Measurements from ENCODE around the gene CGNL1.

Gene CGNL1

GRCh38 chr15:57510647-57511046, 134.3 kb downstream of the CGNL1 start:
- CTCF ChIA-PET, result interaction anchor here (1.1 to 2.1 kb wide), 2 partner anchors 10 to 17 kb away, joined by 4 to 6 read pairs; no protein-coding TSS in a partner anchor
- DNase-seq (ENCODE audit: extremely low spot score), result no peak
- POLR2A ChIA-PET, result no interaction called here
- TF ChIP-seq, protein P1, sequence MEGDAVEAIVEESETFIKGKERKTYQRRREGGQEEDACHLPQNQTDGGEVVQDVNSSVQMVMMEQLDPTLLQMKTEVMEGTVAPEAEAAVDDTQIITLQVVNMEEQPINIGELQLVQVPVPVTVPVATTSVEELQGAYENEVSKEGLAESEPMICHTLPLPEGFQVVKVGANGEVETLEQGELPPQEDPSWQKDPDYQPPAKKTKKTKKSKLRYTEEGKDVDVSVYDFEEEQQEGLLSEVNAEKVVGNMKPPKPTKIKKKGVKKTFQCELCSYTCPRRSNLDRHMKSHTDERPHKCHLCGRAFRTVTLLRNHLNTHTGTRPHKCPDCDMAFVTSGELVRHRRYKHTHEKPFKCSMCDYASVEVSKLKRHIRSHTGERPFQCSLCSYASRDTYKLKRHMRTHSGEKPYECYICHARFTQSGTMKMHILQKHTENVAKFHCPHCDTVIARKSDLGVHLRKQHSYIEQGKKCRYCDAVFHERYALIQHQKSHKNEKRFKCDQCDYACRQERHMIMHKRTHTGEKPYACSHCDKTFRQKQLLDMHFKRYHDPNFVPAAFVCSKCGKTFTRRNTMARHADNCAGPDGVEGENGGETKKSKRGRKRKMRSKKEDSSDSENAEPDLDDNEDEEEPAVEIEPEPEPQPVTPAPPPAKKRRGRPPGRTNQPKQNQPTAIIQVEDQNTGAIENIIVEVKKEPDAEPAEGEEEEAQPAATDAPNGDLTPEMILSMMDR (IDR thresholded peaks at IDR 0.05; ENCODE audit: control extremely low read depth, extremely low read depth, low read depth, missing control alignments), result no peak

DNA sequence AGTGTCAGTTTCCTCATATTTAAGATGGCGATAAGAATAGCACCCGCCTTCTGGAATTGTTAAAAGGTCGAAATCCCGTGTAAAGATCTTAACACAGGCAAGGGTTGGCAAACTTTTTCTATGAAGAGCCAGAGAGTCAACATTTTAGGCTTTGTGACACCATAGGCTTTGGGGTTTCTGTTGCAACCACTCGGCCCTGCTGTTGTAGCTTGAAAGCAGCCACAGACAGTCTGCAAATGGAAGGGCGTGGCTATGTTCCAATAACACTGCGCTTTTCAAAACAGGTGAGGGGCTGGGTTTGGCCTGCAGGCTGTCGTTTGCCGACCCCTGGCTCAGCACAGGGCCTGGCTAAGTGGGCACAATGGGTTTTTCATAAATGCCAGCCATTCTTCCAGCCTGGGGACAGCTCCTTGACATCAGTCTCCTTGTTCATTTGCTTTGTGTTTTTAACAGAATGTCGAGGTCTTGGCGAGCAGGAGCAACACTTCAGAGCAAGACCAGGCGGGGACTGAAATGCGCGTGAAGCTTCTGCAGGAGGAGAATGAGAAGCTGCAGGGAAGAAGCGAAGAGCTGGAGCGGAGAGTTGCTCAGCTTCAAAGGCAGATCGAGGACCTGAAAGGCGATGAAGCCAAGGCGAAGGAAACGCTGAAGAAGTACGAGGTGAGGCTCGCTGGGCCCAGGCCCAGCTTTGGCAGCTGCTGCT, 140.2 kb downstream of the CGNL1 start:
- TF ChIP-seq, protein P1 (IDR thresholded peaks at IDR 0.05; ENCODE audit: control extremely low read depth, extremely low read depth, low read depth, missing control alignments), result no peak
- POLR2A ChIA-PET, result no interaction called here
- CTCF ChIA-PET, result interaction anchor here (1.9 kb wide), 1 partner anchor 12 kb away, joined by 15 read pairs; no protein-coding TSS in a partner anchor
- no peak for DNase-seq (ENCODE audit: extremely low spot score)

DNA sequence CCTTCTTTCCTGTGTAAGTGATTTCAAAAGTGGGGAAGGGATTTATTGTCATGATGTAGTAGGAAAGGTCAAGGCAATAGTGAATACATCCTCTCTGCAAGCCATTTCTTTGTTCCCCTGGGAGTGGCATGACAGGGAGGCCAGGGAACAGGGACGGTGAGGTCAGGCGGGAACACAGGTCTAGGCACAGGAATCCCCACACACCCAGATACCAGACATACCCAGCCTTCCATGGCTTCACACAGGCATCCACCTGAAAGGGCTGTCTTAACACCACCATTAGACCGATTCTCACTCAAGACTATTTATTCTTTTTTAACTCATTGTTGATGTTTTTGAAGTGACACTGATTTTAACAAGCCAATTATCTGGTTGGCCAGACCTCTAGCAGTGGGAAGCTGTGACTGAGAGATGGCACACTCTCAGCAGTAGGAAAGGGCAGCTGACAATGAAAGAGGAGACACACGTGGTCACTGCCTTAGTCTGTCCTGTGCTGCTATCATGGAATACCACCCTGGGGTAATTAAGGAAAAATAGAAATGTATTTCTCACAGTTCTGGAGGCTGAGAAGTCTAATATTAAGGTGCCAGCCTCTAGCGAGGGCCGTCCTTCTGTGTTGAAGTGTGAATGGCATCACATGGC, 140.8 kb downstream of the CGNL1 start:
- TF ChIP-seq, protein P1 (IDR thresholded peaks at IDR 0.05; ENCODE audit: control extremely low read depth, extremely low read depth, low read depth, missing control alignments), result no peak
- POLR2A ChIA-PET, result no interaction called here
- CTCF ChIA-PET, result interaction anchor here (1.9 kb wide), 1 partner anchor 11 kb away, joined by 15 read pairs; no protein-coding TSS in a partner anchor
- DNase-seq (ENCODE audit: extremely low spot score), result no peak

DNA sequence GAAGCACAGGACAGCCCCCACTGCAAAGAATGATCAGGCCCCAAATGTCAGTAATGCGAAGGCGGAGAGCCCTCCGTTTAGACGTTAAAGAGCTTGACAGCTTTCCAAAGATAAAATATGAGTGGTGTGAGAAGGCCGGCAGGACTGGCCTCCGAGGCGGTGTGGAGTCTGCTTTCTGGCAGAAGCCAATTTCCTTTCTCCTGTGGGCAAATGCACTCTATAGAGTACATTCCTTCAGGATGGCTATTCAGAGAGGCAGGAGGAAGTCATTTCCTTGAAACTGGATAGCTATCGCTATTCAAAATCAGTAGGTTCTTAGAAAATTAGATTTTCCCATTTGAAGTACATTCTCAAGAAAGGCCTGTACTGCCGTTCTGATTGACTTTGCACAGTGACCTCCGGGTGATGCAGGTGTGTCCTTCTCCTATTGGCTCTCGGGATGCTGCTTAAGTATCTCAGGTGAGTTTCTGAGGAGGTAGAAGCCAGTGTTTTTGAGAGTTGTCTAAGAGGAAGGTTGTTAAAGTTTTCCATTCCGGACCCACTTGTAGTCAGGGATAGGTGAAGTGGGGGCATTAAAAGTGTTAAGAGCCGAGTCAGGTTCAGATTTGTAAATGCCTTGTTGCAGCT, 142.6 kb downstream of the CGNL1 start:
- POLR2A ChIA-PET, result no interaction called here
- TF ChIP-seq, protein P1 (IDR thresholded peaks at IDR 0.05; ENCODE audit: control extremely low read depth, extremely low read depth, low read depth, missing control alignments), result no peak
- DNase-seq (ENCODE audit: extremely low spot score), result no peak
- CTCF ChIA-PET, result interaction anchor here (1.2 to 3.9 kb wide), 6 partner anchors 8 to 41 kb away, joined by 3 to 16 read pairs (median 6); no protein-coding TSS in a partner anchor

- TF ChIP-seq, protein P1 (IDR thresholded peaks at IDR 0.05; ENCODE audit: control extremely low read depth, extremely low read depth, low read depth, missing control alignments), result no peak
- CTCF ChIA-PET, result interaction anchor here (1.2 to 3.9 kb wide), 5 partner anchors 10 to 179 kb away, joined by 3 to 19 read pairs (median 6); no protein-coding TSS in a partner anchor
- POLR2A ChIA-PET, result no interaction called here
- DNase-seq (ENCODE audit: extremely low spot score), result no peak
Observed at GRCh38 chr15:57519806-57520205, 143.5 kb downstream of the CGNL1 start.

- TF ChIP-seq, protein P1 (IDR thresholded peaks at IDR 0.05; ENCODE audit: control extremely low read depth, extremely low read depth, low read depth, missing control alignments), result no peak
- CTCF ChIA-PET, result interaction anchor here (0.9 to 3.9 kb wide), 9 partner anchors 9 to 375 kb away, joined by 3 to 19 read pairs (median 4); no protein-coding TSS in a partner anchor
- no peak for DNase-seq (ENCODE audit: extremely low spot score)
- POLR2A ChIA-PET, result no interaction called here
Observed at GRCh38 chr15:57521503-57521902, 145.2 kb downstream of the CGNL1 start.
